ENCODE data around the gene BTNL9.
"Not testable (repeated sequence)": the region's sequence is repeated elsewhere in the genome, so short reads cannot be mapped to it uniquely, and the experiment has no call there.

The BTNL9 gene

GRCh38 chr5:181076920-181077319 is 36.9 kb downstream of the BTNL9 start:
- no peaks in the 10 kb centered on the region for H3K4me1 ChIP-seq (ENCODE audit: control insufficient read depth in 2 of 2, insufficient read depth in 2 of 2, low read length in 2 of 2)
- H3K27me3 ChIP-seq (ENCODE audit: control insufficient read depth in 2 of 2, insufficient read depth in 2 of 2, low read length in 2 of 2): no peaks in the 10 kb centered on the region
- no peak overlapping the region for H3K4me3 ChIP-seq (ENCODE audit: low read length in 2 of 2)
- H3K27ac ChIP-seq (ENCODE audit: low read depth in 2 of 2, low read length in 2 of 2): no peak overlapping the region
- no peak overlapping the region for H3K9ac ChIP-seq (ENCODE audit: low read depth in 1 of 2, low read length in 2 of 2)
- no peaks in the 10 kb centered on the region for H3K9me3 ChIP-seq (ENCODE audit: control insufficient read depth in 2 of 2, low read length in 2 of 2)
- H3K36me3 ChIP-seq (ENCODE audit: control insufficient read depth in 2 of 2, insufficient read depth in 2 of 2, low read length in 2 of 2): no peaks in the 10 kb centered on the region

GRCh38 chr5:181081989-181082388 is 41.9 kb downstream of the BTNL9 start:
- H3K4me1 ChIP-seq (ENCODE audit: control insufficient read depth in 2 of 2, insufficient read depth in 2 of 2, low read length in 2 of 2): no peaks in the 10 kb centered on the region
- H3K27ac ChIP-seq (ENCODE audit: low read depth in 2 of 2, low read length in 2 of 2): no peak overlapping the region
- no peak overlapping the region for H3K4me3 ChIP-seq (ENCODE audit: low read length in 2 of 2)
- peaks cover 3 to 4% of the 10 kb centered on the region in 2 donors for H3K27me3 ChIP-seq (ENCODE audit: control insufficient read depth in 2 of 2, insufficient read depth in 2 of 2, low read length in 2 of 2)
- no peak overlapping the region for H3K9ac ChIP-seq (ENCODE audit: low read depth in 1 of 2, low read length in 2 of 2)
- H3K9me3 ChIP-seq (ENCODE audit: control insufficient read depth in 2 of 2, low read length in 2 of 2): no peaks in the 10 kb centered on the region
- no peaks in the 10 kb centered on the region for H3K36me3 ChIP-seq (ENCODE audit: control insufficient read depth in 2 of 2, insufficient read depth in 2 of 2, low read length in 2 of 2)

GRCh38 chr5:181084621-181085195 is 44.6 kb downstream of the BTNL9 start:
- no peak overlapping the region for H3K4me3 ChIP-seq (ENCODE audit: low read length in 2 of 2)
- H3K27ac ChIP-seq (ENCODE audit: low read depth in 2 of 2, low read length in 2 of 2): no peak overlapping the region
- no peaks in the 10 kb centered on the region for H3K36me3 ChIP-seq (ENCODE audit: control insufficient read depth in 2 of 2, insufficient read depth in 2 of 2, low read length in 2 of 2)
- no peaks in the 10 kb centered on the region for H3K9me3 ChIP-seq (ENCODE audit: control insufficient read depth in 2 of 2, low read length in 2 of 2)
- H3K27me3 ChIP-seq (ENCODE audit: control insufficient read depth in 2 of 2, insufficient read depth in 2 of 2, low read length in 2 of 2): peaks cover 3 to 4% of the 10 kb centered on the region in 2 donors
- no peak overlapping the region for H3K9ac ChIP-seq (ENCODE audit: low read depth in 1 of 2, low read length in 2 of 2)
- no peaks in the 10 kb centered on the region for H3K4me1 ChIP-seq (ENCODE audit: control insufficient read depth in 2 of 2, insufficient read depth in 2 of 2, low read length in 2 of 2)

GRCh38 chr5:181086026-181086883 is 46.2 kb downstream of the BTNL9 start:
- no peaks in the 10 kb centered on the region for H3K4me1 ChIP-seq (ENCODE audit: control insufficient read depth in 2 of 2, insufficient read depth in 2 of 2, low read length in 2 of 2)
- peaks cover 3 to 4% of the 10 kb centered on the region in 2 donors for H3K27me3 ChIP-seq (ENCODE audit: control insufficient read depth in 2 of 2, insufficient read depth in 2 of 2, low read length in 2 of 2)
- no peak overlapping the region for H3K4me3 ChIP-seq (ENCODE audit: low read length in 2 of 2)
- H3K9me3 ChIP-seq (ENCODE audit: control insufficient read depth in 2 of 2, low read length in 2 of 2): no peaks in the 10 kb centered on the region
- H3K27ac ChIP-seq (ENCODE audit: low read depth in 2 of 2, low read length in 2 of 2): no peak overlapping the region
- H3K36me3 ChIP-seq (ENCODE audit: control insufficient read depth in 2 of 2, insufficient read depth in 2 of 2, low read length in 2 of 2): no peaks in the 10 kb centered on the region
- no peak overlapping the region for H3K9ac ChIP-seq (ENCODE audit: low read depth in 1 of 2, low read length in 2 of 2)

GRCh38 chr5:181086884-181087205 is 46.8 kb downstream of the BTNL9 start:
- H3K9ac ChIP-seq (ENCODE audit: low read depth in 1 of 2, low read length in 2 of 2): no peak overlapping the region
- peaks cover 3 to 4% of the 10 kb centered on the region in 2 donors for H3K27me3 ChIP-seq (ENCODE audit: control insufficient read depth in 2 of 2, insufficient read depth in 2 of 2, low read length in 2 of 2)
- H3K36me3 ChIP-seq (ENCODE audit: control insufficient read depth in 2 of 2, insufficient read depth in 2 of 2, low read length in 2 of 2): no peaks in the 10 kb centered on the region
- H3K27ac ChIP-seq (ENCODE audit: low read depth in 2 of 2, low read length in 2 of 2): no peak overlapping the region
- no peaks in the 10 kb centered on the region for H3K9me3 ChIP-seq (ENCODE audit: control insufficient read depth in 2 of 2, low read length in 2 of 2)
- no peak overlapping the region for H3K4me3 ChIP-seq (ENCODE audit: low read length in 2 of 2)
- H3K4me1 ChIP-seq (ENCODE audit: control insufficient read depth in 2 of 2, insufficient read depth in 2 of 2, low read length in 2 of 2): no peaks in the 10 kb centered on the region

GRCh38 chr5:181087309-181087708 is 47.2 kb downstream of the BTNL9 start:
- Histone ChIP-seq H3K27ac (ENCODE audit: low read depth in 2 of 2, low read length in 2 of 2) (no peak overlapping the region), H3K27me3 (ENCODE audit: control insufficient read depth in 2 of 2, insufficient read depth in 2 of 2, low read length in 2 of 2) (peaks cover 3 to 4% of the 10 kb centered on the region in 2 donors), H3K36me3 (ENCODE audit: control insufficient read depth in 2 of 2, insufficient read depth in 2 of 2, low read length in 2 of 2) (no peaks in the 10 kb centered on the region), H3K4me3 (ENCODE audit: low read length in 2 of 2) (no peak overlapping the region), H3K4me1 (ENCODE audit: control insufficient read depth in 2 of 2, insufficient read depth in 2 of 2, low read length in 2 of 2) (no peaks in the 10 kb centered on the region), H3K9ac (ENCODE audit: low read depth in 1 of 2, low read length in 2 of 2) (no peak overlapping the region), H3K9me3 (ENCODE audit: control insufficient read depth in 2 of 2, low read length in 2 of 2) (no peaks in the 10 kb centered on the region)

GRCh38 chr5:181088289-181088688 is 48.2 kb downstream of the BTNL9 start:
- Histone ChIP-seq H3K9ac (ENCODE audit: low read depth in 1 of 2, low read length in 2 of 2) (no peak overlapping the region), H3K4me1 (ENCODE audit: control insufficient read depth in 2 of 2, insufficient read depth in 2 of 2, low read length in 2 of 2) (no peaks in the 10 kb centered on the region), H3K4me3 (ENCODE audit: low read length in 2 of 2) (no peak overlapping the region), H3K36me3 (ENCODE audit: control insufficient read depth in 2 of 2, insufficient read depth in 2 of 2, low read length in 2 of 2) (no peaks in the 10 kb centered on the region), H3K27me3 (ENCODE audit: control insufficient read depth in 2 of 2, insufficient read depth in 2 of 2, low read length in 2 of 2) (peaks cover 3 to 4% of the 10 kb centered on the region in 2 donors), H3K9me3 (ENCODE audit: control insufficient read depth in 2 of 2, low read length in 2 of 2) (no peaks in the 10 kb centered on the region), H3K27ac (ENCODE audit: low read depth in 2 of 2, low read length in 2 of 2) (no peak overlapping the region)

- Histone ChIP-seq H3K27ac (ENCODE audit: low read depth in 2 of 2, low read length in 2 of 2) (no peak overlapping the region), H3K9me3 (ENCODE audit: control insufficient read depth in 2 of 2, low read length in 2 of 2) (no peaks in the 10 kb centered on the region), H3K27me3 (ENCODE audit: control insufficient read depth in 2 of 2, insufficient read depth in 2 of 2, low read length in 2 of 2) (no peaks in the 10 kb centered on the region), H3K4me1 (ENCODE audit: control insufficient read depth in 2 of 2, insufficient read depth in 2 of 2, low read length in 2 of 2) (no peaks in the 10 kb centered on the region), H3K36me3 (ENCODE audit: control insufficient read depth in 2 of 2, insufficient read depth in 2 of 2, low read length in 2 of 2) (no peaks in the 10 kb centered on the region), H3K9ac (ENCODE audit: low read depth in 1 of 2, low read length in 2 of 2) (no peak overlapping the region), H3K4me3 (ENCODE audit: low read length in 2 of 2) (no peak overlapping the region)
Observed at GRCh38 chr5:181092428-181092827, 52.4 kb downstream of the BTNL9 start.

- H3K9me3 ChIP-seq (ENCODE audit: control insufficient read depth in 2 of 2, low read length in 2 of 2); H3K9ac ChIP-seq (ENCODE audit: low read depth in 1 of 2, low read length in 2 of 2); H3K27ac ChIP-seq (ENCODE audit: low read depth in 2 of 2, low read length in 2 of 2); H3K36me3 ChIP-seq (ENCODE audit: control insufficient read depth in 2 of 2, insufficient read depth in 2 of 2, low read length in 2 of 2); H3K4me1 ChIP-seq (ENCODE audit: control insufficient read depth in 2 of 2, insufficient read depth in 2 of 2, low read length in 2 of 2); H3K4me3 ChIP-seq (ENCODE audit: low read length in 2 of 2): not testable (repeated sequence)
- peaks cover 14 to 15% of the 10 kb centered on the region in 2 donors for H3K27me3 ChIP-seq (ENCODE audit: control insufficient read depth in 2 of 2, insufficient read depth in 2 of 2, low read length in 2 of 2)
Observed at GRCh38 chr5:181095162-181095561, 55.1 kb downstream of the BTNL9 start.

GRCh38 chr5:181096721-181097382 is 56.8 kb downstream of the BTNL9 start:
- not testable (repeated sequence) for H3K9ac ChIP-seq (ENCODE audit: low read depth in 1 of 2, low read length in 2 of 2); H3K4me3 ChIP-seq (ENCODE audit: low read length in 2 of 2); H3K36me3 ChIP-seq (ENCODE audit: control insufficient read depth in 2 of 2, insufficient read depth in 2 of 2, low read length in 2 of 2); H3K27ac ChIP-seq (ENCODE audit: low read depth in 2 of 2, low read length in 2 of 2); H3K4me1 ChIP-seq (ENCODE audit: control insufficient read depth in 2 of 2, insufficient read depth in 2 of 2, low read length in 2 of 2); H3K9me3 ChIP-seq (ENCODE audit: control insufficient read depth in 2 of 2, low read length in 2 of 2)
- H3K27me3 ChIP-seq (ENCODE audit: control insufficient read depth in 2 of 2, insufficient read depth in 2 of 2, low read length in 2 of 2): peaks cover 18% of the 10 kb centered on the region in 2 donors
